ENCODE data around the gene CACYBP.

DNA sequence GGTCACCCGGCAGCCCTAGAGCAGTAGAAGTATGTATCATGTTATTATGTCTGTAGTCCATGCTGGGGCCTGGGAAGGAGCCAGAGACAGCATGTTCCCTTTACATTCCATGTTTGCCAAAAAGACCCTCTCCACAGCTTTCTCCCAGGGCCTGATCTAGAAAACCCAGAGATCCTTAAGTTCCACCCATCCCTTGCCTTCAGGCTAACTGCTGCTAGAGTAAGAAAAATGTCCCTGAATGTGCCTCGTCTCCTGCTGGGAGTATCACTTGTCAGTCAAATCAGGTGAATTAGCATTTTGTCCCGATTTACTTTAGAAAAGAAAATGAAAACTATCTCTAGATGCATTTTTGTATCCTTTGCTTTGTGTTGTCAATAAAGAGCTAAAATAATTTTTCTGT lies 36.7 kb downstream of the CACYBP start:
- TF ChIP-seq, protein P1, sequence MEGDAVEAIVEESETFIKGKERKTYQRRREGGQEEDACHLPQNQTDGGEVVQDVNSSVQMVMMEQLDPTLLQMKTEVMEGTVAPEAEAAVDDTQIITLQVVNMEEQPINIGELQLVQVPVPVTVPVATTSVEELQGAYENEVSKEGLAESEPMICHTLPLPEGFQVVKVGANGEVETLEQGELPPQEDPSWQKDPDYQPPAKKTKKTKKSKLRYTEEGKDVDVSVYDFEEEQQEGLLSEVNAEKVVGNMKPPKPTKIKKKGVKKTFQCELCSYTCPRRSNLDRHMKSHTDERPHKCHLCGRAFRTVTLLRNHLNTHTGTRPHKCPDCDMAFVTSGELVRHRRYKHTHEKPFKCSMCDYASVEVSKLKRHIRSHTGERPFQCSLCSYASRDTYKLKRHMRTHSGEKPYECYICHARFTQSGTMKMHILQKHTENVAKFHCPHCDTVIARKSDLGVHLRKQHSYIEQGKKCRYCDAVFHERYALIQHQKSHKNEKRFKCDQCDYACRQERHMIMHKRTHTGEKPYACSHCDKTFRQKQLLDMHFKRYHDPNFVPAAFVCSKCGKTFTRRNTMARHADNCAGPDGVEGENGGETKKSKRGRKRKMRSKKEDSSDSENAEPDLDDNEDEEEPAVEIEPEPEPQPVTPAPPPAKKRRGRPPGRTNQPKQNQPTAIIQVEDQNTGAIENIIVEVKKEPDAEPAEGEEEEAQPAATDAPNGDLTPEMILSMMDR (optimal IDR thresholded peaks at IDR 0.05 in 1 of 3, IDR thresholded peaks at IDR 0.05 in 1 of 3, conservative IDR thresholded peaks at IDR 0.05 in 1 of 3; ENCODE audit: extremely low read depth in 1 of 3, insufficient read depth in 2 of 3, low read length in 3 of 3): no peak
- no peak for TF ChIP-seq EZH2 (IDR thresholded peaks at IDR 0.05; ENCODE audit: low read length)
